H9 (cell line): ENCODE results near the gene LRRK1. TPM values are rescaled to one million over a fixed set of nuclear protein-coding genes. Genes with fewer than 3 reads are reported as not detected.

Experiments
- DNase-seq: peaks from one replicate; pipeline ENCODE4 v3.0.0-alpha.2; 2017
- H2AFZ ChIP-seq: one replicate; pipeline ENCODE4 v1.6.1; 2013; ENCODE audit warnings: mild to moderate bottlenecking, low read length, control low read depth, moderate library complexity
- H2AK5ac ChIP-seq: 2 replicates; pipeline ENCODE4 v1.6.1; 2013; ENCODE audit warnings: low read length, control low read depth, mixed read lengths; ENCODE audit not compliant: insufficient read length
- H2BK120ac ChIP-seq: one replicate; pipeline ENCODE4 v1.6.1; 2013; ENCODE audit warnings: low read depth, mild to moderate bottlenecking, low read length, control low read depth, inconsistent platforms; ENCODE audit not compliant: poor library complexity, severe bottlenecking
- H2BK12ac ChIP-seq: 2 replicates; pipeline ENCODE4 v1.6.1; 2013; ENCODE audit warnings: low read length, control low read depth, mixed read lengths, low read depth; ENCODE audit not compliant: insufficient read length
- H2BK15ac ChIP-seq: 2 replicates; pipeline ENCODE4 v1.6.1; 2013; ENCODE audit warnings: low read depth, low read length, control low read depth
- H2BK20ac ChIP-seq: one replicate; pipeline ENCODE4 v1.6.1; 2013; ENCODE audit warnings: low read depth, mild to moderate bottlenecking, low read length, control low read depth, inconsistent platforms; ENCODE audit not compliant: poor library complexity, severe bottlenecking
- H2BK5ac ChIP-seq: 2 replicates; pipeline ENCODE4 v1.6.1; 2013; ENCODE audit warnings: low read length, control low read depth, mixed read lengths; ENCODE audit not compliant: insufficient read length
- H3K14ac ChIP-seq: 2 replicates; pipeline ENCODE4 v1.6.1; 2013; ENCODE audit warnings: low read length, control low read depth; ENCODE audit not compliant: insufficient read depth
- H3K18ac ChIP-seq: 2 replicates; pipeline ENCODE4 v1.6.1; 2013; ENCODE audit warnings: low read depth, mild to moderate bottlenecking, mixed read lengths, low read length, control low read depth; ENCODE audit not compliant: insufficient read length
- H3K23ac ChIP-seq: 2 replicates; pipeline ENCODE4 v1.6.1; 2013; ENCODE audit warnings: low read length, control low read depth, mixed read lengths, low read depth; ENCODE audit not compliant: insufficient read length
- H3K23me2 ChIP-seq: 2 replicates; pipeline ENCODE4 v1.6.1; 2013; ENCODE audit warnings: low read depth, mild to moderate bottlenecking, mixed read lengths, low read length, control low read depth; ENCODE audit not compliant: insufficient read length, poor library complexity, severe bottlenecking
- H3K27ac ChIP-seq: 2 replicates; pipeline ENCODE4 v1.5.1; 2013; ENCODE audit warnings: low read length, control low read depth, mixed read lengths, low read depth; ENCODE audit not compliant: insufficient read length
- H3K27me3 ChIP-seq: 2 replicates; pipeline ENCODE4 v1.6.1; 2013; ENCODE audit warnings: low read length, control low read depth, inconsistent platforms; ENCODE audit not compliant: insufficient read depth
- H3K4ac ChIP-seq: 2 replicates; pipeline ENCODE4 v1.6.1; 2013; ENCODE audit warnings: low read depth, mild to moderate bottlenecking, control low read depth, inconsistent platforms, low read length, moderate library complexity
- H3K4me1 ChIP-seq: 2 replicates; pipeline ENCODE4 v1.6.1; 2013; ENCODE audit warnings: low read length, control low read depth, inconsistent platforms; ENCODE audit not compliant: insufficient read depth
- H3K4me2 ChIP-seq: 2 replicates; pipeline ENCODE4 v1.6.1; 2013; ENCODE audit warnings: low read length, control low read depth, mixed read lengths; ENCODE audit not compliant: insufficient read length, insufficient read depth
- H3K56ac ChIP-seq: 2 replicates; pipeline ENCODE4 v1.6.1; 2013; ENCODE audit warnings: low read depth, mild to moderate bottlenecking, mixed read lengths, low read length, control low read depth; ENCODE audit not compliant: insufficient read length
- H3K79me1 ChIP-seq: 2 replicates; pipeline ENCODE4 v1.6.1; 2013; ENCODE audit warnings: low read depth, mild to moderate bottlenecking, moderate library complexity, low read length, control low read depth, inconsistent platforms; ENCODE audit not compliant: insufficient read depth, poor library complexity, severe bottlenecking
- H3K79me2 ChIP-seq: 2 replicates; pipeline ENCODE4 v1.6.1; 2013; ENCODE audit warnings: low read length, control low read depth, inconsistent platforms; ENCODE audit not compliant: insufficient read depth
- H3K9ac ChIP-seq: 2 replicates; pipeline ENCODE4 v1.6.1; 2013; ENCODE audit warnings: low read length, control low read depth, mixed read lengths; ENCODE audit not compliant: insufficient read length; ENCODE audit errors: extremely low read depth
- H3K9me3 ChIP-seq: one replicate; pipeline ENCODE4 v1.6.1; 2013; ENCODE audit warnings: low read depth, low read length, inconsistent platforms; ENCODE audit not compliant: control insufficient read depth
- H3T11ph ChIP-seq: one replicate; pipeline ENCODE4 v1.6.1; 2013; ENCODE audit warnings: mild to moderate bottlenecking, low read length, control low read depth, inconsistent platforms
- H4K20me1 ChIP-seq: one replicate; pipeline ENCODE4 v1.6.1; 2013; ENCODE audit not compliant: control insufficient read depth, insufficient read length, insufficient read depth
- H4K5ac ChIP-seq: 2 replicates; pipeline ENCODE4 v1.6.1; 2013; ENCODE audit warnings: low read depth, mild to moderate bottlenecking, mixed read lengths, low read length, control low read depth; ENCODE audit not compliant: insufficient read length
- H4K8ac ChIP-seq: replicated peaks from 2 replicates; pipeline ENCODE4 v1.6.1; 2013; ENCODE audit warnings: low read length, control low read depth, mixed read lengths, low read depth; ENCODE audit not compliant: insufficient read length
- H4K91ac ChIP-seq: 2 replicates; pipeline ENCODE4 v1.6.1; 2013; ENCODE audit warnings: low read depth, mild to moderate bottlenecking, moderate library complexity, mixed read lengths, low read length, control low read depth; ENCODE audit not compliant: insufficient read length
- H3K27ac Mint-ChIP-seq, 3 experiments: 2 replicates in 2 of 3; 3 replicates in 1 of 3; pipeline ENCODE4 v1.8.0; 2020 to 2021; ENCODE audit warnings: mixed read lengths in 3 of 3, mild to moderate bottlenecking in 1 of 3, moderate library complexity in 1 of 3
- H3K27me3 Mint-ChIP-seq: 2 replicates; pipeline ENCODE4 v1.8.0; 2021; ENCODE audit warnings: low read depth, mild to moderate bottlenecking, moderate library complexity, mixed read lengths
- H3K36me3 Mint-ChIP-seq, 3 experiments: 2 replicates in 2 of 3; 3 replicates in 1 of 3; pipeline ENCODE4 v1.8.0; 2020 to 2021; ENCODE audit warnings: low read depth in 3 of 3, mixed read lengths in 3 of 3; ENCODE audit not compliant: insufficient read depth in 1 of 3
- H3K4me1 Mint-ChIP-seq, 2 experiments: 2 replicates each; pipeline ENCODE4 v1.8.0; 2020; ENCODE audit warnings: mixed read lengths in 2 of 2
- H3K4me3 Mint-ChIP-seq, 2 experiments: 2 replicates in 1 of 2; 3 replicates in 1 of 2; pipeline ENCODE4 v1.8.0; 2020 to 2021; ENCODE audit warnings: mild to moderate bottlenecking in 2 of 2, mixed read lengths in 2 of 2, moderate library complexity in 1 of 2
- H3K9me3 Mint-ChIP-seq, 2 experiments: 2 replicates in 1 of 2; 3 replicates in 1 of 2; pipeline ENCODE4 v1.8.0; 2020; ENCODE audit warnings: mild to moderate bottlenecking in 2 of 2, mixed read lengths in 2 of 2, moderate library complexity in 1 of 2
- WGBS: extraction: QIAGEN DNeasy Blood & Tissue Kit; methylation state at CpG from one replicate; pipeline ENCODE4 v1.1.7; 2013; ENCODE audit warnings: missing lambda C conversion rate, low lambda C conversion rate, mixed read lengths; ENCODE audit not compliant: insufficient read length; ENCODE audit errors: extremely low coverage; 5-methylcytosine and 5-hydroxymethylcytosine counted together
- total RNA-seq: library from RNA; stranded (reverse); gene quantifications from 2 replicates; pipeline ENCODE4 v1.2.1, GENCODE V29; 2021
- TF ChIP-seq, protein P1 (sequence below): fragments of 200-600 bp; sonication (generic); conservative IDR thresholded peaks from 3 replicates; pipeline ENCODE4 v1.8.0; 2021; ENCODE audit warnings: antibody characterized with exemption, mild to moderate bottlenecking

The LRRK1 gene
- total RNA-seq, 1 experiment from 2014 or later = 4.0 TPM

DNA sequence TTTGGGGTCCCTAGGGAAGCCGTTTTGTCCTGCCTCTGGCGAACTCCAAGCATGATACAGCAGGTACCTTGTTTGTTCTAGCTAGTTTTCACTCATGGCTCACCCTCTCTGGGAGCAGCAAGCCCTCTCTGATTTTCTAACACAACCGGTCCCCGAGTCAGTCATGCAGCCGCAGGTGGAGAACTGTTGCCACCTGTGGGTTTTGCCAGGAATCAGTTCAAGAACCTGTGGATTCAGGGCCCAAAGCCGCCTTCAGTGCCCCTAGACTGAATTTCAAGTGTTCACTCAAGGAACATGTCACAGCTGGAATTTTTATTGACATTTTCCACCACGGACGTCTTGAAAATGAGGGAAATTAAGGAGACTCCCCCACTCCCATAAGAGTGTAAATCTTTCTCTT lies 13.3 kb upstream of the LRRK1 start:
- H2AFZ ChIP-seq = no peak overlapping the region
- no peaks in the 10 kb centered on the region for H3K27me3 ChIP-seq
- H2BK12ac ChIP-seq = no peak overlapping the region
- DNase-seq = no peak
- H2BK20ac ChIP-seq = no peak overlapping the region
- H3K4ac ChIP-seq = no peak overlapping the region
- no peaks in the 10 kb centered on the region; the same call in 1 of the 2 replicates for H3K27me3 Mint-ChIP-seq
- no peak overlapping the region for H2AK5ac ChIP-seq
- H3K79me2 ChIP-seq = no peaks in the 10 kb centered on the region
- peaks cover 0 to 25% (median 4%) of the 10 kb centered on the region in 3 experiments; a peak in 3 of 7 replicates for H3K36me3 Mint-ChIP-seq
- no CpG with 5 or more reads among the region's 8 CpGs for WGBS
- peaks cover 12 to 21% of the 10 kb centered on the region in 2 experiments for H3K4me1 Mint-ChIP-seq
- H3T11ph ChIP-seq = no peak overlapping the region
- H3K4me1 ChIP-seq = no peaks in the 10 kb centered on the region
- H4K8ac ChIP-seq = no peak overlapping the region
- no peak overlapping the region for H3K14ac ChIP-seq
- no peak overlapping the region for H4K91ac ChIP-seq
- H2BK5ac ChIP-seq = no peak overlapping the region
- no peaks in the 10 kb centered on the region for H3K79me1 ChIP-seq
- no peak overlapping the region for H3K4me3 Mint-ChIP-seq
- no peak overlapping the region for H2BK120ac ChIP-seq
- TF ChIP-seq, protein P1, sequence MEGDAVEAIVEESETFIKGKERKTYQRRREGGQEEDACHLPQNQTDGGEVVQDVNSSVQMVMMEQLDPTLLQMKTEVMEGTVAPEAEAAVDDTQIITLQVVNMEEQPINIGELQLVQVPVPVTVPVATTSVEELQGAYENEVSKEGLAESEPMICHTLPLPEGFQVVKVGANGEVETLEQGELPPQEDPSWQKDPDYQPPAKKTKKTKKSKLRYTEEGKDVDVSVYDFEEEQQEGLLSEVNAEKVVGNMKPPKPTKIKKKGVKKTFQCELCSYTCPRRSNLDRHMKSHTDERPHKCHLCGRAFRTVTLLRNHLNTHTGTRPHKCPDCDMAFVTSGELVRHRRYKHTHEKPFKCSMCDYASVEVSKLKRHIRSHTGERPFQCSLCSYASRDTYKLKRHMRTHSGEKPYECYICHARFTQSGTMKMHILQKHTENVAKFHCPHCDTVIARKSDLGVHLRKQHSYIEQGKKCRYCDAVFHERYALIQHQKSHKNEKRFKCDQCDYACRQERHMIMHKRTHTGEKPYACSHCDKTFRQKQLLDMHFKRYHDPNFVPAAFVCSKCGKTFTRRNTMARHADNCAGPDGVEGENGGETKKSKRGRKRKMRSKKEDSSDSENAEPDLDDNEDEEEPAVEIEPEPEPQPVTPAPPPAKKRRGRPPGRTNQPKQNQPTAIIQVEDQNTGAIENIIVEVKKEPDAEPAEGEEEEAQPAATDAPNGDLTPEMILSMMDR = peak; percentile 35; the same call in 1 of the 3 replicates
- no peaks in the 10 kb centered on the region for H3K23me2 ChIP-seq
- no peaks in the 10 kb centered on the region for H3K9me3 Mint-ChIP-seq
- H3K23ac ChIP-seq = no peak overlapping the region
- no peak overlapping the region for H2BK15ac ChIP-seq
- H3K9ac ChIP-seq = no peak overlapping the region
- H4K5ac ChIP-seq = no peak overlapping the region
- H3K4me2 ChIP-seq = no peak overlapping the region
- H3K56ac ChIP-seq = no peak overlapping the region
- no peaks in the 10 kb centered on the region for H4K20me1 ChIP-seq
- H3K18ac ChIP-seq = no peak overlapping the region
- no peak overlapping the region for H3K27ac ChIP-seq
- H3K27ac Mint-ChIP-seq = peak overlapping the region in 1 of 3 experiments; percentile 19; a peak in 1 of 7 replicates
- H3K9me3 ChIP-seq = no peaks in the 10 kb centered on the region
